ENCODE results near the gene DAP.

- TF ChIP-seq CTCF (IDR thresholded peaks at IDR 0.05; ENCODE audit: insufficient read depth, low read length, poor library complexity, severe bottlenecking), result no peak
- no peak for TF ChIP-seq EZH2phosphoT487 (conservative IDR thresholded peaks at IDR 0.05; ENCODE audit: low read length)
These were observed 72.3 kb downstream of the DAP start for GRCh38 chr5:10688651-10689171.

Measured in SU-DHL-6 (cell line).